ENCODE results near the gene STH. TPM values are rescaled to one million over a fixed set of nuclear protein-coding genes. Genes with fewer than 3 reads are reported as not detected.
A peak's percentile ranks its signal among the peaks of the same experiment; 100 is the strongest.
"Not testable (repeated sequence)": the region's sequence is repeated elsewhere in the genome, so short reads cannot be mapped to it uniquely, and the experiment has no call there.

STH gene, protein sequence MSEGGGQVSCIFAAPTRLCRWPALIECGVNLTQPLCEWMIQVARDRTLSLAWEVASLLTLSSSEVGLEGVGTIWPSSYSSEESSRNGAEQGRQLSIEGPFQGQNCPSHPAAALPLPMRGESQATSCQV
- total RNA-seq: not detected
- long read RNA-seq: 0 reads

DNA sequence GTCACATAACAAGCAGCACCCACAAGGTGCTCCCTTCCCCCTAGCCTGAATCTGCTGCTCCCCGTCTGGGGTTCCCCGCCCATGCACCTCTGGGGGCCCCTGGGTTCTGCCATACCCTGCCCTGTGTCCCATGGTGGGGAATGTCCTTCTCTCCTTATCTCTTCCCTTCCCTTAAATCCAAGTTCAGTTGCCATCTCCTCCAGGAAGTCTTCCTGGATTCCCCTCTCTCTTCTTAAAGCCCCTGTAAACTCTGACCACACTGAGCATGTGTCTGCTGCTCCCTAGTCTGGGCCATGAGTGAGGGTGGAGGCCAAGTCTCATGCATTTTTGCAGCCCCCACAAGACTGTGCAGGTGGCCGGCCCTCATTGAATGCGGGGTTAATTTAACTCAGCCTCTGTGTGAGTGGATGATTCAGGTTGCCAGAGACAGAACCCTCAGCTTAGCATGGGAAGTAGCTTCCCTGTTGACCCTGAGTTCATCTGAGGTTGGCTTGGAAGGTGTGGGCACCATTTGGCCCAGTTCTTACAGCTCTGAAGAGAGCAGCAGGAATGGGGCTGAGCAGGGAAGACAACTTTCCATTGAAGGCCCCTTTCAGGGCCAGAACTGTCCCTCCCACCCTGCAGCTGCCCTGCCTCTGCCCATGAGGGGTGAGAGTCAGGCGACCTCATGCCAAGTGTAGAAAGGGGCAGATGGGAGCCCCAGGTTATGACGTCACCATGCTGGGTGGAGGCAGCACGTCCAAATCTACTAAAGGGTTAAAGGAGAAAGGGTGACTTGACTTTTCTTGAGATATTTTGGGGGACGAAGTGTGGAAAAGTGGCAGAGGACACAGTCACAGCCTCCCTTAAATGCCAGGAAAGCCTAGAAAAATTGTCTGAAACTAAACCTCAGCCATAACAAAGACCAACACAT, at the start of gene STH:
Gene STH (plus strand): TSS at position 264 of the 913 bp plus-strand sequence. CDS start 30 bp downstream, at position 294.
- DNase-seq (no peak), ATAC-seq (peak in 1 of 2 donors; percentile 58)
- intact Hi-C loops (cut with DNase I): no loop called here

DNA sequence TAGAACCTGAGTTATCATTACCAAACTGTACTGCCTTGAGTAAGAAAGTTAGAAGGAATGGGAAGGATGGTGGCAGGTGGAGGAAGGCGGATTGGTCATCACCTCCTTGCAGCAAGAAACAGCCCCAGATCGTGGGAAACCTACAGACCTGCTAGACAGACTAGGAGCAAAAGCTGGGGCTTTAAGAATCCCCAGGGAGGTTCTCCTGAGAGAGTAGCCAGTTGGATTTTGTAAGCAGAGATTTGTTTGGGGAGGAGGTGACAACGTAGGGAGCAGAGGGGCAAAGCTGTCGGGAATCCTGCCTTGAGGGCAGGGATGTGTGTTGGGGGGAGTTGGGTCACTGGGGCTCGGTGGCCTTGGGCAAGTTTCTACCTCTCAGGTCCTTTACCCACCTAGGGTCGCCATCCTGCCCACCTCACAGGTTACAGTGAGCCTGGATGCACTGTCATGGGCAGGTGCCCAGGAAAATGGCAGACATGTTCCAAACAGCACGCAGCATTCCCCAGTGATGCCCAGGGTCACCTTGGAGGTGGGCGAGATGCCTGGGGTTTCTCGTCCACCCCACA, 49.2 kb upstream of the STH start:
- DNase-seq: no peak
- ATAC-seq: no peak
- intact Hi-C loops (cut with DNase I): no loop called here

DNA sequence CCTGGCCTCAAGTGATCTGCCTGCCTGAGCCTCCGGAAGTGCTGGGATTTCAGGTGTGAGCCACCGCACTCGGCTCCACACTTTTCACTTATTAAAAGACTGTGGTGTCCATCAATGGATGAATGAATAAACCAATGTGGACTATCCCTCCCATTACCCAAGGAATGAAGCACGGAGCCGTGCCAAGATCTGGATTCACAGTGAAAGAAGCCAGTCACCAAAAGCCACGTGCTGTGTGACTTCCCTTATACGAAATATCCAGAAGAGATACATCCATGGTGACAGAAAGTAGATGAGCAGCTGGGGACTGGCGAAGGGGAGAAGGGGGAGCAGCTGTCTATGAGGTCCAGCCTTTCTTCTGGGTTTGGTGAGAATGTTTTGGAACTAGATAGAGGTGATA, 48.2 kb upstream of the STH start:
- no peak for ATAC-seq
- intact Hi-C loops (cut with DNase I): no loop called here

DNA sequence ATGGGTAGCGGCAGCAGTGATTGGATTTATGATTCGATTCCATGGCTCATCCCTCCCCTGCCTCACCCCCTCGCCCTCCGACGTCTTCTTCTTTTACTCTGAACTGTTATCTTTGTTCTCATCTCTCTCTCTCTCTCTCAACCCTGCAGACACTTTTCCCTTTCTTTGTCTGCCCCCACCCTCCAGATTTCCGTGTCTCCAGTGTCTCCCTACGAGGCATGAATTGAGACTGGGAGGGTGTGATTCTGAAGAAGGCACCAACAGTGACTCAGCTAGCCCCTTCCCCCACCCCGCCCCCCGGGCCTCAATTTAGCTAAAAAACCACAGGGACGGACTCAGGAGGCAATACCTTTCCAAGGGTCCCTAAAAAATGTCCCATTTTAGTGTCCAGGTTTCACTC, 47.6 kb upstream of the STH start:
- ATAC-seq (no peak), DNase-seq (no peak)
- intact Hi-C loops (cut with DNase I): no loop called here

More for the DNA sequence above, 48.2 kb upstream of the STH start:
- DNase-seq: no peak

DNA sequence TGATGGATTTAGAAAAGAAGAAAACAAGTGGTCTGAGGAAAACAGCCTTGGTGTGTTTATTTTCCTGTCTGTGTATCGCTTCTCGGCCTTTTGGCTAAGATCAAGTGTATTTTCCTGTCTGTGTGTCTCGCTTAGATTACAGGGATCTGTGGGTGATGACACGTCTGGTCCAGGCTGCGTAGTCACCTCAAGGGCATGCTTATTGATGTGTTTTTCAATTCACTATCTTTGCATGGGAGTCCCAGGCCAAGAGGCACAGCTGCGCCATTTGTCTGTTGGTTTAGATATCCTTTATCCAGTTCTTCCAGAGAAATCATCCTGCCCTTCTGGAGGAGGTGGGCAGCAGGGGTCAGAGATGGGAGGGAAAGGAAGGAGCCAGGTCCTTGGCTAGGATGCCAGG, 47.1 kb upstream of the STH start:
- intact Hi-C loops (cut with DNase I): no loop called here
- ATAC-seq: no peak
- no peak for DNase-seq

DNA sequence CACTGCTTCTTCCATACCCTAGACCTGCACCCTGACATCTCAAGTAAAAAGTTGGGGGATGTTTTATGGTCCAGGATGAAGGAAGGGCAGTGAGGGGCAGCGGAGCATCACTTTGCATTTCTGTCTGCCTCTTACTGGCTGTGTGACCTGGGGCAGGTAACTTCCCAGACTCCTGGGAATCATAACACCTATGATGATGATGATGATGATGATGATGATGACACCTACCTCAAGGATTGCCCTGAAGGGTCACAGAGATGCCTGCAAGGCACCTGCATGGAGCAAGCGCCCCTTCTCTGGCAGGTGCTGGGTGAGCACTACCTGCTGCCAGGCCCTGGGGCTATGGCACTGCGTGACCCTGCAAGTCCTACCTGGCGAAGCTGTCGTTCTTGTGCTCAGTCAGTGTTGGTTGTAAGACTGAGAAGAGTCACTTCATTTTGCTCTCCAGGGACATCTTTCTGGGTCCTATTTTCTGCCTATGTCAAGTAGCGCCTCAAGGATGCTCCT, 46.2 kb upstream of the STH start:
- DNase-seq: no peak
- intact Hi-C loops (cut with DNase I): no loop called here
- ATAC-seq: no peak

DNA sequence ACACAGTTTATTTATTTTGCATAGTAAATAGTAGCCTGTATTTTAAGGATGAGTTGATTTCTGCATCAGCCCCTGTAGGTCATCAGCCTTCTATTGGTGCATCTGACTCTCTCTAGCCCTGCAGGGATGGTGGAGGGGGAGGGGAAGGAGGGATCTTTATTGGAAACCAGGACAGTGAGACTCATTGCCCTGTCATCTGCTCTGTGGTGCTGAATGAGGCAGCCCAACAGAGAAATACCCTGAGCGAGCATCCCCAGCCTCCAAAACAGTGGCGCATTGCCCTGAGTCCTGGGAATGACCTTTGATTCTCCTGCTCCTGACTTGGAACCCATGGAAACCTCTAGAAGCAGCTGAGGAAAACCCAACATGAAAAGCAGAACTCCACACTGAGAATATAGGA, 45.5 kb upstream of the STH start:
- intact Hi-C loops (cut with DNase I): no loop called here
- DNase-seq (no peak), ATAC-seq (no peak)

DNA sequence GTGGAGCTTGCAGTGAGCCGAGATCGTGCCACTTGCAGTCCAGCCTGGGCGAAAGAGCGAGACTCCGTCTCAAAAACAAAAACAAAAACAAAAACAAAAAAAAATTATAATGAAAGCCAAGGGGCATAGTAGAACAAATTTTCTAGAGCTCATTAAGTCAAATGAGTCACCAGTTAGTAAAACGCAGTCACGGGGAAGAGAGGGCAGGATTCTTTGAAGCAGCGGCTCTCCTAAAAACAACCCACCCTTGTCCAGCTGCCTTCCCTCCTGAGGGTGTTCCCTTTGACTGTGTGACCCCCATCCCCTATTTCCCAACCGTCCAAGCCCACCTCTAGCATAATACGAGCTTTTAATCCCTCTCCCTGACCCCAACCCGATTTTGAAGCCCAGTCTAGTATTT, 44.1 kb upstream of the STH start:
- no peak for DNase-seq
- intact Hi-C loops (cut with DNase I): no loop called here
- no peak for ATAC-seq

DNA sequence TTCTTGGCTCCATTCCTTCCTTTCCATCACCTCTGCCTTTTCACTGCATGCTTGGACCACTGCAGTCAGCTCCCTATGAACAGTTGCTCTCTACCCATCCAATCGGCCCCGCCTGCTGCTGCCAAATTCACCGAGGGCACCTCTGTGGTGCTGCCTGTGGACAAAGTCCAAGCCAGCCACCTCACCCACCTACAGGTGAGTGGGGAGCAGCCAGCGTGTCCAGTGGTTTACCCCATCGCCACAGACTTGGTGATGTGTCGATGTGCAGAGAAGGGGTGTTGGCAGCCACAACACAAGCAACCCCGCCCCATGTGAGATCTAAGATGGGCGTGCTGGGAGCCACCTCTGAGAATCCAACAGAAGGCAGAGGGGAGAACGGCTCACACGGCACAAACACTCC, 43.7 kb upstream of the STH start:
- DNase-seq (no peak), ATAC-seq (no peak)
- intact Hi-C loops (cut with DNase I): no loop called here

DNA sequence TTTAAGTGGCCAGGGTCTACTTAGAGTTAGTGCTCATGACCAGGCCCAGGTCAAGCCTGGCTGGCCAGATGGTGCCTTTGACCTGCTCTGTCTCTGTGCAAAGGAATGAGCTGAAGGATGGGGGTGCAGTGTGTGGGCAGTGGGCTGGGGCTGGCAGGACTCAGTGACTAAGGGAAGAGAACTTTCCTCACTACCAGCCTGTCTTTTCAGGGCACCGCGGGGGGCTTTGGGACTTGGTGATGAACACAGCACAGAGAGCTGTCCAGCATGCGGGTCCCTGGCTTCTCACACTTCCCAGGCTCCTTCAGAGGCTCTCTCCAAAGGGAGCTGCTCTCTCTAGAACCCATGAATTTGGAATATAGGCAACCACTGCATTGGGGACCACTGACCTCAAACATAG, 43.0 kb upstream of the STH start:
- DNase-seq (no peak), ATAC-seq (no peak)
- intact Hi-C loops (cut with DNase I): no loop called here

DNA sequence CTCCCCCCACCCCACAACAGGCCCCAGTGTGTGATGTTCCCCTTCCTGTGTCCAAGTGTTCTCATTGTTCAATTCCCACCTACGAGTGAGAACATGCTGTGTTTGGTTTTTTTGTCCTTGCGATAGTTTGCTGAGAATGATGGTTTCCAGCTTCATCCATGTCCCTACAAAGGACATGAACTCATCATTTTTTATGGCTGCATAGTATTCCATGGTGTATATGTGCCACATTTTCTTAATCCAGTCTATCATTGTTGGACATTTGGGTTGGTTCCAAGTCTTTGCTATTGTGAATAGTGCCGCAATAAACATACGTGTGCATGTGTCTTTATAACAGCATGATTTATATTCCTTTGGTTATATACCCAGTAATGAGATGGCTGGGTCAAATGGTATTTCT, 42.3 kb upstream of the STH start:
- not testable (repeated sequence) for ATAC-seq

DNA sequence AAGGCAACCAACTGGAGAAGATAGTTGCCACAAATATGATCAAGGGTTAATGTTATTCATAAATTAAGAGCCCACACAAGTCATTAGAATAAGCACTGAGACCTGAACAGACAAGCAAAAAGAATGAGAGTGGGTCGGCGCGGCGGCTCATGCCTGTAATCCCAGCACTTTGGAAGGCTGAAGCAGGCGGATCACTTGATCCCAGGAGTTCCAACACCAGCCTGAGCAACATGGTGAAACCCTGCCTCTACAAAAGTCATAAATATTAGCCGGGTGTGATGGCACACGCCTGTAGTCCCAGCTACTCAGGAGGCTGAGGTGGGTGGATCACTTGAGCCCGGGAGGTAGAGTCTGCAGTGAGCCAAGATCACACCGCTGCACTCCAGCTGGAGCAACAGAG, 40.7 kb upstream of the STH start:
- intact Hi-C loops (cut with DNase I): no loop called here
- no peak for ATAC-seq
- no peak for DNase-seq

More for the DNA sequence above, 42.3 kb upstream of the STH start:
- DNase-seq; intact Hi-C loops (cut with DNase I): not testable (repeated sequence)

DNA sequence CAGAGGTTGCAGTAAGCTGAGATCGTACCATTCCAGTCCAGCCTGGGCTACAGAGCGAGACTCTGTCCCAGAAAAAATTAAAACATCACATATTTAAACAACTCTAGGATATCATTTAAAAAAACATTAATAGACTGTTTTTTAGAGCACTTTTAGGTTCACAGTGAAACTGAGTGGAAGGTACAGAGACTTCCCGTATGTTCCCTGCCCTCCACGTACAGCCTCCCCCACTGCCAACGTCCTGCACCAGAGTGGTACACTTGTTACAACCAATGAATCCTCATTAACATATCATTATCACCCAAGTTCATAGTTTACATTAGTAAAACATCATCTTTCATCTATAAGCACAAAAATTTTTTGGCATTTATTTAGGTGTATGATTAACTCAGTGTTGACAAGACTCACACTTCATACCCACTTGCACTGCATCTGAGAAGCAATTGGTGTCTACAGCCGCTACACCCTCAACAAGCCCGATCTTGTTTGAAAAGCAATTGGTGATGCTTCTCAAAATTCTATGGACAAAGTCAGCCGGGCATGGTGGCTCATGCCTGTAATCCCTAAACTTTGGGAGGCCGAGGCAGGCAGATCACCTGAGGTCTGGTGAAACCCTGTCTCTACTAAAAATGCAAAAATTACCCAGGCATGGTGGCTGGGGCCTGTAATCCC, 39.9 kb upstream of the STH start:
- ATAC-seq: no peak
- no peak for DNase-seq
- intact Hi-C loops (cut with DNase I): no loop called here

DNA sequence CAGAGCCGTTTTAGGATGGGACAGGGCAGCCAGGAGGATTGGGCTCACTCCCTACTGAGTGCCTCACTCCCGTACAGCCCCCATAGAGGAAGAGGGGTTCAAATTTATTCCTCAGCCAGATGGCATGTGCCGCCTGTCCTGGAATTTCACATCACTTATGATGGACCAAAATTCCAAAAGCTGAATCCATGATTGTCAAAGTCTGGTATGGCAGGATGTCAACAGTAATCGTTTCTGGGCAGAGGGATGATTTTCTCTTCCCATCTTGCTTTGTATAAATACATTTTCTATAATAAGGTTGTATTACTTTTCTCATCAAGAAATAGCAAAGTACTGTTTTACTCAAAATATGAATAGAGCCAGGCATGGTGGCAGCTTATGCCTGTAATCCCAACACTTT, 38.7 kb upstream of the STH start:
- intact Hi-C loops (cut with DNase I): no loop called here
- DNase-seq (no peak), ATAC-seq (no peak)

DNA sequence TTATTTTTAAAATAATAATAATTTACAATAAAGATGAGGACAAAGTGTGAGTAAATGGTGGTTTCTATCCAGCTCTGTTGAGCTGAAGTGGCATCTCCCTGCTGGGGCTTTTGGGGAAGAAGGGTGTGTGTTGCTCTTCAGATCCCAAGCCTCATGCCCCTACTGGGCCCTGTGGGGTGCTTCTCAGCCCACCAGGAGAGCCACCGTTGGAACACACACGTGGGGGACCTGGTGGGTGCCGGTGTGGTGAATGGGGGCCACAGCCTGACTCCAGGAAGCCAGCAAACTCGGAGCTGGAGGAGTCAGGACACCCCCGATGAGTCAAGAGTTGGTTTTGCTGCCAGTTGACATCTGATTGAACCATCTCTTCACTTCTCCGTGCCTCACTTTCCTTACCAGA, 37.8 kb upstream of the STH start:
- ATAC-seq (no peak), DNase-seq (no peak)
- intact Hi-C loops (cut with DNase I): no loop called here

DNA sequence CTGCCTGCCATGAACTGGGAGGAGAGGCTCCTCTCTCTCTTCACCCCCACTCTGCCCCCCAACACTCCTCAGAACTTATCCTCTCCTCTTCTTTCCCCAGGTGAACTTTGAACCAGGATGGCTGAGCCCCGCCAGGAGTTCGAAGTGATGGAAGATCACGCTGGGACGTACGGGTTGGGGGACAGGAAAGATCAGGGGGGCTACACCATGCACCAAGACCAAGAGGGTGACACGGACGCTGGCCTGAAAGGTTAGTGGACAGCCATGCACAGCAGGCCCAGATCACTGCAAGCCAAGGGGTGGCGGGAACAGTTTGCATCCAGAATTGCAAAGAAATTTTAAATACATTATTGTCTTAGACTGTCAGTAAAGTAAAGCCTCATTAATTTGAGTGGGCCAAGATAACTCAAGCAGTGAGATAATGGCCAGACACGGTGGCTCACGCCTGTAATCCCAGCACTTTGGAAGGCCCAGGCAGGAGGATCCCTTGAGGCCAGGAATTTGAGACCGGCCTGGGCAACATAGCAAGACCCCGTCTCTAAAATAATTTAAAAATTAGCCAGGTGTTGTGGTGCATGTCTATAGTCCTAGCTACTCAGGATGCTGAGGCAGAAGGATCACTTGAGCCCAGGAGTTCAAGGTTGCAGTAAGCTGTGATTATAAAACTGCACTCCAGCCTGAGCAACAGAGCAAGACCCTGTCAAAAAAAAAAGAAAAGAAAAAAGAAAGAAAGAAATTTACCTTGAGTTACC, 36.7 kb upstream of the STH start:
- no peak for ATAC-seq
- no peak for DNase-seq
- intact Hi-C loops (cut with DNase I): no loop called here

DNA sequence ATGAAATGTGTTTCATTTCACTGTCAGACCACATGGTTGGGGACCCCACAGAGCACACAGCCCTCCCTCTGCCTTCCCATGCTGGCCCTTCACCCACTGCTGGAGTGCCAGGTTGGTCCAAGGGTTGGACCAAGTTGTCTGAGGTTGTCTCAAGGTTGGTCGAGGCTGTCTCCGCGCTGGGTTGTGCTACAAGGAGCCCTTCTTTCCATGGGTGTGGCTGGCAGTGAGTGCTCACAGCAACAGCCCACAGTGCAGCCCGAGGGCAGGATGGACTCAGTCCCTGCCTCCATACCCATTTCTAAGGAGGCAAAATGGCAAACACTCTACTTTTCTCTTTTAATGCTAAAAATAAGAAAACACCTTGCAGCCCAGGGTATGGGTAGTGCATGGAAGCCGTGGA, 35.8 kb upstream of the STH start:
- intact Hi-C loops (cut with DNase I): no loop called here
- no peak for ATAC-seq
- DNase-seq: no peak

DNA sequence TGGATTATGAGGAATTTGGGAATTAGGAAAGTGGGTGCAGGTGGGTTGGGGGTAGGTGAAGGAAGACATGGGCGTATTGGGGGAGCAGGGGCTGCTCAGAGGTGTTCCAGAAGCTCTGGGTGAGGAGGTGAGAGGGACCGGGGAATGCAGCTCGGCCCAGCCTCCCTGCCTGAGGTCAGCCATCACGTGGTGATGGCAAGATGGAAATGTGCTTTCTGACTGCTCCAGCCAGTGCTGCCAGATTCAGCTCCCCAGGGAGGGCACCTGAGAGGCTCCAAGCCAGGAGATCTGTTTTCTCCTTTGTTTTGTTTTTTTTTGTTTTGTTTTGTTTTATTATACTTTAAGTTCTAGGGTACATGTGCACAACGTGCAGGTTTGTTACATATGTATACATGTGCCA, 35.2 kb upstream of the STH start:
- ATAC-seq: no peak
- intact Hi-C loops (cut with DNase I): no loop called here
- no peak for DNase-seq

DNA sequence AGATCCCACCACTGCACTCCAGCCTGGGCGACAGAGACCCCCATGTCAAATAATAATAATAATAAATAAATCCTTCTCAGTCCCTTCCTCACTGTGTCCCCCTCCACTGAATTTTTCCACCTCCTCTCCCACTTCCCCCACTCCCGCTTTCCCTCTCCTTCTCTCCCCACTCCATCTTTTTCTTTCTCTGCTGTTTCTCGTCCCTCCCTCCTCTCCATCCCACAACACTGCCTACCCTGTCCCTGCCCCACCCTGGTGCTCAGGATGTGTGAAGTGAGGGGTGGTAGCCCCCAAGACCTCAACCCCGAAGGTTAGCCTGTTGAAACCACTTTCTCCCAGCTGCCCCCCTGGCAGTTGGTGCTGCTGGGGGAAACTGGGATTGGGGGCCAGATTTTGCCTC, 34.4 kb upstream of the STH start:
- DNase-seq (no peak), ATAC-seq (no peak)
- intact Hi-C loops (cut with DNase I): no loop called here
